CD4-positive, alpha-beta T cell treated with Interleukin-21 for 1 hour (primary cell): ENCODE data around the gene IRF2BP1.

ENCODE experiments used
- DNase-seq: peaks from one replicate; pipeline ENCODE4 v3.0.0-alpha.2; 2020

The IRF2BP1 gene

DNA sequence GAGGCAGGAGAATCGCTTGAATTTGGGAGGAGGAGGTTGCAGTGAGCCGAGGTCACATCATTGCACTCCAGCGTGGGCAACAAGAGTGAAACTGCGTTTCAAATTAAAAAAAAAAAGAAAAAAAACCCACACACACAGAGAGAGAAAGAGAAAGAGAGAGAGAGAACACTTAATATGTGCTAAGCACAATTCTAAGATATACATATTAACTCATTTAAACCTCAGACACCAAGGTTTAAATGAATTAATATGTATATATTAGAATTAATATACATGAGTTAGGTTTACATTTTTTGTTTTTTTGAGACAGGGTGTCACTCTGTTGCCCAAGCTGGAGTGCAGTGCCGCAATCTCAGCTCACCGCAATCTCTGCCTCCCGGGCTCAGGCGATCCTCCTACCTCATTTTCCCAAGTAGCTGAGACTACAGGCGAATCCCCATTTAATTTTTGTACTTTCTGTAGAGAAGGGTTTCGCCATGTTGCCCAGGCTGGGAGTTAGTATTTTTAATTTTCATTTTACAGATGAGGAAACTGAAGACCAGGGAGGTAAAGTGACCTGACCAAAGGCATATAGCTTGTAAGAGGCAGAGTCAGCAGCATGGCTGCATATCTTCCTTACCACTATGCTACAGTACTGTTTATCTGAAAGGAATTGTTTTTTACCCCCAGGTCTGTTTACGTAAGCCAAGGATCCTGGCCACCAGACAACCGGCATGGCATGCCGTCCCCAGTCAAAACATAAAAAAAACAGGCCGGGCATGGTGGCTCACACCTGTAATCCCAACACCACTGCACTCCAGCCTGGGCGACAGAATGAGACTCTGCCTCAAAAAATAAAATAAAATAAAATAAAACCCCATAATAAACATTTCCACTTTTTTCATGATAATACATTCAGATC is 25.3 kb downstream of the IRF2BP1 start:
- DNase-seq: no peak

GRCh38 chr19:45854167-45854778 is 31.7 kb downstream of the IRF2BP1 start:
- no peak for DNase-seq

DNA sequence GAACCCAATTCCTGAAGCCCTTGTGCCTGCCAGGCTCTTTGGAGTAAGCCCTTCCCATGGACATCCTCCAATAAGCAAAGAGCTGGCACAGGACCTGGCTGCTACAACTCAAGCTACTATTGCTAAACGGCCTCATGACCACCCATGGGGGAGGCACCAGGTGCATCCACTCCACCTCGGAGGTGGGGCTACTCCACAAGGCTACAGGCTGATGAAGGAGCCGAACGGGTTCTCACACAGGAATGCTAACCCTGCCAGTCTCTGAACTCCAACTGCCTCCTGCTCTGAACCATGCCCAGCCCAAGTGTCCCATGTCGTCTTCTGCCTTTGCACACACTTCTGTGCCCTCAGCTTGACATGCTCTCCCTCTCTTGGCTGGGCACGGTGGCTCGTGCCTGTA is 33.0 kb downstream of the IRF2BP1 start:
- DNase-seq: no peak

- DNase-seq: no peak
Measured at GRCh38 chr19:45852145-45852750, 33.7 kb downstream of the IRF2BP1 start.

GRCh38 chr19:45848922-45849321 is 37.0 kb downstream of the IRF2BP1 start:
- no peak for DNase-seq

DNA sequence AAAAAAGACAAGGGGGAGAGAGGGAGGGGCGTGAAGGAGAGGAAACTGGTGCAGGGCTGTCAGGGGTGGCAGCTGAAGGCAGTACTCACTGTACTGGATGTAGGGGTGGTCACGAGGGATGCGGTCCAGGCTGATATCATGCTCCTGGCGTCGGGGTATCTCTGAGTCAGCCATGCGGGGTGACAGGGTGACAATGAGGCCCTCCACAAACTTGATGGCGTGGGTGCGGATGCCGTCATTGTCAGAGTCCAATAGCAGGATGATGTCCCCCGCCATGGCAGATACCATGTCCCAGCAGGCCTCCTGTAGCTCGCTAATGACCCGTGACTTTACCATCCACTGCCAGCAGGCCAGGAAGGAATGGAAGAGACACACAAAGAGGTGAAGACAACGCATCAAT is 38.3 kb downstream of the IRF2BP1 start:
- no peak for DNase-seq

GRCh38 chr19:45842198-45842597 is 43.7 kb downstream of the IRF2BP1 start:
- no peak for DNase-seq

GRCh38 chr19:45834970-45835369 is 51.0 kb downstream of the IRF2BP1 start:
- DNase-seq: no peak
